Erythroblast (primary cell): ENCODE data around the gene LRRC56.

ENCODE experiments used
- GATA1 ChIP-seq: IDR thresholded peaks from 2 replicates; pipeline ENCODE4 v1.6.1; 2011; ENCODE audit warnings: low read depth, mild to moderate bottlenecking, control low read depth, low read length, moderate library complexity
- POLR2A ChIP-seq: IDR thresholded peaks from 2 replicates; pipeline ENCODE4 v1.6.1; 2011; ENCODE audit warnings: mild to moderate bottlenecking, low read length

GRCh38 chr11:488062-488461 is 49.3 kb upstream of the LRRC56 start:
- TF ChIP-seq POLR2A (no peak), GATA1 (no peak)
